K562 (cell line): ENCODE data around the gene PRSS57. TPM values are rescaled to one million over a fixed set of nuclear protein-coding genes. Genes with fewer than 3 reads are reported as not detected.

ENCODE experiments used
- ATAC-seq: fragments of 200-7000 bp; cut with Tn5 transposase; 3 replicates; pipeline ENCODE4 v1.9.1; 2020; ENCODE audit warnings: moderate library complexity
- BruUV-seq: library from RNA; stranded (reverse); fragments of 400-500 nt; replicated peaks from 2 replicates; lab custom pipeline; 2021; lab: Mats Ljungman, UMichigan
- CTCF ChIA-PET: fragments of 300-600 bp; formaldehyde crosslinking; extraction: SDS; loops from one replicate; lab custom pipeline; 2021; ENCODE audit warnings: low intra/inter-chr PET ratio; lab: Yijun Ruan, JAX
- POLR2A ChIA-PET: fragments of 300-600, 350-650 bp; sonication (Branson Sonifier 250); formaldehyde crosslinking; extraction: SDS; loops from one replicate; lab custom pipeline; 2021; ENCODE audit warnings: antibody characterized with exemption, inconsistent platforms; lab: Yijun Ruan, JAX
- DNase-seq, 4 experiments: peaks; one replicate each; pipeline versions ENCODE4 v3.0.0 to v3.0.0-alpha.2; 2011 to 2018; ENCODE audit warnings: low spot score in 3 of 4, mixed read lengths in 3 of 4; ENCODE audit errors: extremely low read depth in 1 of 4
- FAIRE-seq: peaks from 2 replicates; lab custom pipeline; 2011; peaks lifted over from hg19 to GRCh38; lab: Jason Lieb, UNC
- H2AFZ ChIP-seq: 2 replicates; pipeline ENCODE4 v1.6.0; 2011; ENCODE audit warnings: low read depth, low read length, control low read depth, inconsistent platforms
- H3K27ac ChIP-seq: fragments of 200-600 bp; 3 replicates; pipeline ENCODE4 v1.8.0; 2011; ENCODE audit warnings: low read depth, mild to moderate bottlenecking, control low read depth, inconsistent platforms, low read length, moderate library complexity, mixed read lengths; ENCODE audit errors: extremely low read depth
- H3K27me3 ChIP-seq, 2 experiments: fragments of 300-600 bp in 1 of 2; 2 replicates in 1 of 2; 3 replicates in 1 of 2; pipeline versions ENCODE4 v1.6.0 to v1.8.0; 2011; ENCODE audit warnings: inconsistent platforms in 2 of 2, low read length in 2 of 2, mild to moderate bottlenecking in 1 of 2, mixed read lengths in 1 of 2, moderate library complexity in 1 of 2; ENCODE audit not compliant: control insufficient read depth in 2 of 2, insufficient read depth in 2 of 2
- H3K36me3 ChIP-seq: fragments of 300-600 bp; 3 replicates; pipeline ENCODE4 v1.8.0; 2011; ENCODE audit warnings: mild to moderate bottlenecking, low read length, inconsistent platforms; ENCODE audit not compliant: control insufficient read depth, insufficient read depth
- H3K4me1 ChIP-seq, 2 experiments: fragments of 200-600 bp in 1 of 2; replicated peaks in 1 of 2; 2 replicates in 1 of 2; 3 replicates in 1 of 2; pipeline versions ENCODE4 v1.5.1 to v1.8.0; 2011; ENCODE audit warnings: inconsistent platforms in 2 of 2, low read length in 2 of 2, mild to moderate bottlenecking in 1 of 2, mixed read lengths in 1 of 2, moderate library complexity in 1 of 2; ENCODE audit not compliant: control insufficient read depth in 2 of 2, insufficient read depth in 2 of 2
- H3K4me2 ChIP-seq: 2 replicates; pipeline ENCODE4 v1.6.1; 2011; ENCODE audit warnings: low read length, control low read depth, inconsistent platforms, mixed read lengths; ENCODE audit not compliant: insufficient read depth
- H3K4me3 ChIP-seq: fragments of 200-600 bp; sonication (generic), shearing (Covaris generic); 2 replicates; pipeline ENCODE4 v1.5.1; 2016; ENCODE audit warnings: control low read depth, inconsistent platforms
- H3K79me2 ChIP-seq: fragments of 200-600 bp; 3 replicates; pipeline ENCODE4 v1.8.0; 2011; ENCODE audit warnings: low read length, inconsistent platforms; ENCODE audit not compliant: control insufficient read depth, insufficient read depth
- H3K9ac ChIP-seq, 2 experiments: 2 replicates each; pipeline versions ENCODE4 v1.6.0 to v1.6.1; 2011; ENCODE audit warnings: low read depth in 2 of 2, low read length in 2 of 2, control low read depth in 1 of 2, inconsistent platforms in 1 of 2, mild to moderate bottlenecking in 1 of 2, mixed read lengths in 1 of 2; ENCODE audit not compliant: insufficient read depth in 1 of 2
- H3K9me1 ChIP-seq: one replicate; pipeline ENCODE4 v1.6.0; 2011; ENCODE audit warnings: inconsistent platforms, mild to moderate bottlenecking, low read length, moderate library complexity; ENCODE audit not compliant: control insufficient read depth, insufficient read depth
- H3K9me3 ChIP-seq: replicated peaks from 2 replicates; pipeline ENCODE4 v1.5.1; 2011; ENCODE audit warnings: low read depth, low read length, inconsistent platforms; ENCODE audit not compliant: control insufficient read depth, insufficient read depth
- H4K20me1 ChIP-seq: replicated peaks from 2 replicates; pipeline ENCODE4 v1.6.1; 2011; ENCODE audit warnings: low read length, inconsistent platforms, mixed read lengths; ENCODE audit not compliant: control insufficient read depth, insufficient read depth
- CREM ChIP-seq: IDR thresholded peaks from 2 replicates; pipeline ENCODE4 v1.6.1; 2014; ENCODE audit warnings: antibody characterized with exemption, low read depth
- EGR1 ChIP-seq: fragments of 450-650 bp; conservative IDR thresholded peaks from 2 replicates; pipeline ENCODE4 v1.6.1; 2017; ENCODE audit warnings: mild to moderate bottlenecking
- EZH2 ChIP-seq: IDR thresholded peaks from 2 replicates; pipeline ENCODE4 v1.6.1; 2012; ENCODE audit warnings: low read depth, mild to moderate bottlenecking, inconsistent platforms, low read length, borderline replicate concordance
- FIP1L1 ChIP-seq: fragments of 200-400 bp; formaldehyde crosslinking; IDR thresholded peaks from 2 replicates; pipeline ENCODE4 v1.6.1; 2018; ENCODE audit warnings: mild to moderate bottlenecking, low read depth, low read length; ENCODE audit not compliant: poor library complexity, severe bottlenecking
- HMG20B ChIP-seq: fragments of 250-450 bp; sonication (Bioruptor Pico); IDR thresholded peaks from 2 replicates; pipeline ENCODE4 v1.5.0; 2021; ENCODE audit warnings: mild to moderate bottlenecking
- RBFOX2 ChIP-seq: fragments of 200-400 bp; formaldehyde crosslinking; IDR thresholded peaks from 2 replicates; pipeline ENCODE4 v1.6.1; 2017; ENCODE audit warnings: low read depth, mild to moderate bottlenecking, low read length, moderate library complexity
- SMAD3 ChIP-seq: fragments of 450-650 bp; formaldehyde crosslinking; conservative IDR thresholded peaks from 2 replicates; pipeline ENCODE4 v1.4.0; 2020; ENCODE audit warnings: mild to moderate bottlenecking
- TFAP4 ChIP-seq: sonication (generic); formaldehyde crosslinking; IDR thresholded peaks from 2 replicates; pipeline ENCODE4 v1.8.0; 2022; ENCODE audit warnings: missing genetic modification reagents, mild to moderate bottlenecking, moderate library complexity, borderline replicate concordance
- WHSC1 ChIP-seq: IDR thresholded peaks from one replicate; pipeline ENCODE4 v1.6.1; 2012; ENCODE audit warnings: low read length, control low read depth, inconsistent platforms
- ZBTB33 ChIP-seq: sonication (generic); formaldehyde crosslinking; IDR thresholded peaks from 2 replicates; pipeline ENCODE4 v1.8.1; 2023; ENCODE audit warnings: mild to moderate bottlenecking, missing genetic modification reagents
- ZNF384 ChIP-seq: IDR thresholded peaks from 2 replicates; pipeline ENCODE4 v1.6.1; 2012; ENCODE audit warnings: low read depth, low read length, improper control_type of control experiment
- WGBS: fragments of 100-300 bp; shearing (Covaris generic); methylation state at CpG from one replicate; pipeline ENCODE4 v1.1.6; 2016; ENCODE audit warnings: low coverage, mixed read lengths; ENCODE audit not compliant: insufficient coverage; ENCODE audit errors: missing lambda C conversion rate; 5-methylcytosine and 5-hydroxymethylcytosine counted together
- in situ Hi-C: fragments of 300-500 bp; cut with MboI; formaldehyde crosslinking; loops from 4 replicates; pipeline ENCODE4 v1.15.0; 2018; ENCODE audit warnings: inconsistent platforms, mixed read lengths
- intact Hi-C: fragments of 100-400 bp; cut with micrococcal nuclease; formaldehyde crosslinking; loops from 2 replicates; pipeline ENCODE4 v1.14.2; 2022
- polyA plus RNA-seq, 8 experiments: library from polyadenylated mRNA; depleted of rRNA in 4 of 8; stranded (reverse) in 5 of 8; unstranded in 3 of 8; fragments of >200 nt; fragmentation: Nextera tagmentation in 2 of 8; fragmentation: Illumina TruSeq in 1 of 8; extraction: Ambion mirVana in 2 of 8; extraction: Trizol in 1 of 8; gene quantifications; 2 replicates each; pipeline versions ENCODE4 v1.2.1 to v1.2.3, GENCODE V29; 2011 to 2014; ENCODE audit warnings: inconsistent platforms in 1 of 8, missing spikeins in 1 of 8
- total RNA-seq, 7 experiments: library from RNA; depleted of rRNA in 6 of 7; stranded (reverse); fragments of >200 nt in 6 of 7; fragmentation: Illumina TruSeq in 2 of 7; extraction: Trizol in 2 of 7; gene quantifications; 2 replicates each; pipeline versions ENCODE4 v1.2.1 to v1.2.3, GENCODE V29; 2011 to 2021; ENCODE audit warnings: low replicate concordance in 1 of 7
- TF ChIP-seq, protein P1 (sequence below): fragments of 250-450 bp; sonication (Bioruptor Pico); IDR thresholded peaks from 2 replicates; pipeline ENCODE4 v1.5.0; 2021

The PRSS57 gene
- total and polyA plus RNA-seq, 9 of the 15 experiments (the other 6 are each of a cell fraction or from before 2014, with no cell fraction given), result 0.06 to 2.5 (median 1.3) TPM; not detected in 3

GRCh38 chr19:658916-659839 is 36.1 kb downstream of the PRSS57 start:
- BruUV-seq, result no TSS peak
- WGBS, result 91% methylated on average over 29 of the region's 50 CpGs
- Histone ChIP-seq H3K9me3 (peaks cover 5% of the 10 kb centered on the region), H3K79me2 (peaks cover 86% of the 10 kb centered on the region), H2AFZ (no peak overlapping the region), H3K9ac (peak overlapping the region in 1 of 2 experiments; percentile 81; a peak in 2 of 4 replicates), H3K4me1 (peaks cover 19 to 79% of the 10 kb centered on the region in 2 experiments), H3K36me3 (peaks cover 71% of the 10 kb centered on the region; the same call in 2 of the 3 replicates), H3K27me3 (no peaks in the 10 kb centered on the region), H3K9me1 (peaks cover 14% of the 10 kb centered on the region), H4K20me1 (peaks cover 52% of the 10 kb centered on the region), H3K4me2 (no peak overlapping the region), H3K4me3 (no peak overlapping the region), H3K27ac (no peak overlapping the region; the same call in 2 of the 3 replicates)
- intact Hi-C loops, result no loop called here
- FAIRE-seq, result no peak
- CTCF ChIA-PET, result no interaction called here
- peak in 2 of 4 experiments; percentile 47 to 53 for DNase-seq
- ATAC-seq, result no peak
- in situ Hi-C loops, result no loop called here
- POLR2A ChIA-PET, result interaction anchor here (0.5 to 1.5 kb wide), 5 partner anchors 9 to 25 kb away, joined by 3 to 4 read pairs (median 3); no protein-coding TSS in a partner anchor
- TF ChIP-seq TFAP4 (CRISPR knock-in tag), result peak; percentile 50; the same call in 1 of the 2 replicates
- peak; percentile 82 for TF ChIP-seq EGR1
- TF ChIP-seq ZNF384, result peak; percentile 32; the same call in 1 of the 2 replicates
- no peak for TF ChIP-seq CREM
- TF ChIP-seq SMAD3 (CRISPR knock-in tag), result no peak
- TF ChIP-seq RBFOX2, result peak; percentile 40; the same call in 1 of the 2 replicates
- TF ChIP-seq HMG20B (CRISPR knock-in tag), result no peak
- TF ChIP-seq, protein P1, sequence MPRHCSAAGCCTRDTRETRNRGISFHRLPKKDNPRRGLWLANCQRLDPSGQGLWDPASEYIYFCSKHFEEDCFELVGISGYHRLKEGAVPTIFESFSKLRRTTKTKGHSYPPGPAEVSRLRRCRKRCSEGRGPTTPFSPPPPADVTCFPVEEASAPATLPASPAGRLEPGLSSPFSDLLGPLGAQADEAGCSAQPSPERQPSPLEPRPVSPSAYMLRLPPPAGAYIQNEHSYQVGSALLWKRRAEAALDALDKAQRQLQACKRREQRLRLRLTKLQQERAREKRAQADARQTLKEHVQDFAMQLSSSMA (CRISPR knock-in tag), result no peak
- TF ChIP-seq ZBTB33, result peak; percentile 82; the same call in 1 of the 2 replicates
- TF ChIP-seq FIP1L1, result peak; percentile 2
- no peak for TF ChIP-seq WHSC1
- no peak for TF ChIP-seq EZH2
